ENCODE data around the gene CUL9.

CUL9 gene

DNA sequence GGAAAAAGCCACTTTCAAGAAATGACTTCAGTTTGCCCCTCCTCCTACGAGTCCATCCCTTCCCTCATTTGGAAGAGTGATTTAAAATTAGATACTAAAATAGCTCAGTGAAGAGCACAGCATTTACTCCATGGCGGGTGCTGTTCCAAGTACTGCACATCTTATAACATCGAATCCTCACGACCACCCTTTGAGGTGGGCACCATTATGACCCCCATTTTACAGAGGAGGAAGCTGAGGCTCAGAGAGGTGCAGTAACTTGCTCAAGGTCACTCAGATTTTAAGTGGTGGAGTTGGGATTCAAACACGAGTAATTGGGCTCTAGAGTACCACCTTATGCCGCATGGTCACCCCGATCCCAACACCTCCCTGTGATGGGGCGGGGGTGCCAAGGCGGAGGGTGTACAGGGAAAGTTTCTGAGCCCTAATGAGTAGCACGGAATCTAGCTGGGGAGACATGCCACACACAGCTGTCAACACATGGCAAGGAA lies 86.8 kb downstream of the CUL9 start:
- TF ChIP-seq GLIS3 (CRISPR knock-in tag; IDR thresholded peaks at IDR 0.05) (no peak), ZNF8 (CRISPR knock-in tag; IDR thresholded peaks at IDR 0.05) (no peak), ZFP30 (CRISPR knock-in tag; IDR thresholded peaks at IDR 0.05) (no peak), ARNTL (CRISPR knock-in tag; IDR thresholded peaks at IDR 0.05; ENCODE audit: borderline replicate concordance, low read depth) (no peak), ZC3H10 (CRISPR knock-in tag; IDR thresholded peaks at IDR 0.05) (no peak), POU6F1 (CRISPR knock-in tag; IDR thresholded peaks at IDR 0.05; ENCODE audit: borderline replicate concordance, low read depth) (no peak), ISL1 (CRISPR knock-in tag; IDR thresholded peaks at IDR 0.05) (no peak), ZFP3 (CRISPR knock-in tag; IDR thresholded peaks at IDR 0.05) (no peak), ZNF565 (CRISPR knock-in tag; conservative IDR thresholded peaks at IDR 0.05; ENCODE audit: low read depth) (no peak), PATZ1 (CRISPR knock-in tag; IDR thresholded peaks at IDR 0.05; ENCODE audit: borderline replicate concordance) (no peak), CSRNP3 (CRISPR knock-in tag; IDR thresholded peaks at IDR 0.05) (no peak), CREB5 (CRISPR knock-in tag; IDR thresholded peaks at IDR 0.05; ENCODE audit: low read depth) (no peak)
- TF ChIP-seq, protein P1, sequence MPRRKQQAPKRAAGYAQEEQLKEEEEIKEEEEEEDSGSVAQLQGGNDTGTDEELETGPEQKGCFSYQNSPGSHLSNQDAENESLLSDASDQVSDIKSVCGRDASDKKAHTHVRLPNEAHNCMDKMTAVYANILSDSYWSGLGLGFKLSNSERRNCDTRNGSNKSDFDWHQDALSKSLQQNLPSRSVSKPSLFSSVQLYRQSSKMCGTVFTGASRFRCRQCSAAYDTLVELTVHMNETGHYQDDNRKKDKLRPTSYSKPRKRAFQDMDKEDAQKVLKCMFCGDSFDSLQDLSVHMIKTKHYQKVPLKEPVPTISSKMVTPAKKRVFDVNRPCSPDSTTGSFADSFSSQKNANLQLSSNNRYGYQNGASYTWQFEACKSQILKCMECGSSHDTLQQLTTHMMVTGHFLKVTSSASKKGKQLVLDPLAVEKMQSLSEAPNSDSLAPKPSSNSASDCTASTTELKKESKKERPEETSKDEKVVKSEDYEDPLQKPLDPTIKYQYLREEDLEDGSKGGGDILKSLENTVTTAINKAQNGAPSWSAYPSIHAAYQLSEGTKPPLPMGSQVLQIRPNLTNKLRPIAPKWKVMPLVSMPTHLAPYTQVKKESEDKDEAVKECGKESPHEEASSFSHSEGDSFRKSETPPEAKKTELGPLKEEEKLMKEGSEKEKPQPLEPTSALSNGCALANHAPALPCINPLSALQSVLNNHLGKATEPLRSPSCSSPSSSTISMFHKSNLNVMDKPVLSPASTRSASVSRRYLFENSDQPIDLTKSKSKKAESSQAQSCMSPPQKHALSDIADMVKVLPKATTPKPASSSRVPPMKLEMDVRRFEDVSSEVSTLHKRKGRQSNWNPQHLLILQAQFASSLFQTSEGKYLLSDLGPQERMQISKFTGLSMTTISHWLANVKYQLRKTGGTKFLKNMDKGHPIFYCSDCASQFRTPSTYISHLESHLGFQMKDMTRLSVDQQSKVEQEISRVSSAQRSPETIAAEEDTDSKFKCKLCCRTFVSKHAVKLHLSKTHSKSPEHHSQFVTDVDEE (CRISPR knock-in tag; IDR thresholded peaks at IDR 0.05) = no peak
- no peak for ATAC-seq

GRCh38 chr6:43269273-43270007 lies 87.4 kb downstream of the CUL9 start:
- TF ChIP-seq CSRNP3 (CRISPR knock-in tag; IDR thresholded peaks at IDR 0.05) (no peak), BACH2 (CRISPR knock-in tag; IDR thresholded peaks at IDR 0.05; ENCODE audit: borderline replicate concordance) (no peak)
- ATAC-seq = no peak

- no peak for ATAC-seq
- TF ChIP-seq CSDC2 (CRISPR knock-in tag; IDR thresholded peaks at IDR 0.05) (no peak), TCF4 (CRISPR knock-in tag; IDR thresholded peaks at IDR 0.05; ENCODE audit: borderline replicate concordance) (no peak), ARNTL (CRISPR knock-in tag; IDR thresholded peaks at IDR 0.05; ENCODE audit: borderline replicate concordance, low read depth) (no peak), PPARA (CRISPR knock-in tag; IDR thresholded peaks at IDR 0.05; ENCODE audit: borderline replicate concordance) (no peak), ISL1 (CRISPR knock-in tag; IDR thresholded peaks at IDR 0.05) (no peak), ESRRG (CRISPR knock-in tag; IDR thresholded peaks at IDR 0.05) (no peak), ZC3H10 (CRISPR knock-in tag; IDR thresholded peaks at IDR 0.05) (no peak), POU6F1 (CRISPR knock-in tag; IDR thresholded peaks at IDR 0.05; ENCODE audit: borderline replicate concordance, low read depth) (no peak), TOX (CRISPR knock-in tag; IDR thresholded peaks at IDR 0.05; ENCODE audit: borderline replicate concordance) (no peak), ZNF70 (CRISPR knock-in tag; IDR thresholded peaks at IDR 0.05) (no peak), BACH2 (CRISPR knock-in tag; IDR thresholded peaks at IDR 0.05; ENCODE audit: borderline replicate concordance) (no peak), ZFP30 (CRISPR knock-in tag; IDR thresholded peaks at IDR 0.05) (no peak), OSR1 (CRISPR knock-in tag; IDR thresholded peaks at IDR 0.05) (no peak), ZNF565 (CRISPR knock-in tag; conservative IDR thresholded peaks at IDR 0.05; ENCODE audit: low read depth) (no peak), SNAI2 (CRISPR knock-in tag; IDR thresholded peaks at IDR 0.05) (no peak)
Measured at GRCh38 chr6:43271103-43271815, 89.3 kb downstream of the CUL9 start.
